Mammary epithelial cell (primary cell): ENCODE measurements around the gene EPB41L4A.

Experiments used
- EZH2 ChIP-seq: IDR thresholded peaks from 2 replicates; pipeline ENCODE4 v1.6.1; 2012; ENCODE audit warnings: low read length, inconsistent platforms, borderline replicate concordance
- TF ChIP-seq, protein P1 (sequence below), 2 donors: IDR thresholded peaks in 1 of 2; conservative IDR thresholded peaks in 1 of 2; 2 replicates each; pipeline ENCODE4 v1.5.1; 2011 to 2012; ENCODE audit warnings: inconsistent platforms in 2 of 2, low read length in 2 of 2, mild to moderate bottlenecking in 2 of 2, control low read depth in 1 of 2, low read depth in 1 of 2; ENCODE audit not compliant: insufficient read depth in 1 of 2; ENCODE audit errors: extremely low read depth in 1 of 2

GRCh38 chr5:112257976-112258375, 161.1 kb downstream of the EPB41L4A start:
- TF ChIP-seq, protein P1, sequence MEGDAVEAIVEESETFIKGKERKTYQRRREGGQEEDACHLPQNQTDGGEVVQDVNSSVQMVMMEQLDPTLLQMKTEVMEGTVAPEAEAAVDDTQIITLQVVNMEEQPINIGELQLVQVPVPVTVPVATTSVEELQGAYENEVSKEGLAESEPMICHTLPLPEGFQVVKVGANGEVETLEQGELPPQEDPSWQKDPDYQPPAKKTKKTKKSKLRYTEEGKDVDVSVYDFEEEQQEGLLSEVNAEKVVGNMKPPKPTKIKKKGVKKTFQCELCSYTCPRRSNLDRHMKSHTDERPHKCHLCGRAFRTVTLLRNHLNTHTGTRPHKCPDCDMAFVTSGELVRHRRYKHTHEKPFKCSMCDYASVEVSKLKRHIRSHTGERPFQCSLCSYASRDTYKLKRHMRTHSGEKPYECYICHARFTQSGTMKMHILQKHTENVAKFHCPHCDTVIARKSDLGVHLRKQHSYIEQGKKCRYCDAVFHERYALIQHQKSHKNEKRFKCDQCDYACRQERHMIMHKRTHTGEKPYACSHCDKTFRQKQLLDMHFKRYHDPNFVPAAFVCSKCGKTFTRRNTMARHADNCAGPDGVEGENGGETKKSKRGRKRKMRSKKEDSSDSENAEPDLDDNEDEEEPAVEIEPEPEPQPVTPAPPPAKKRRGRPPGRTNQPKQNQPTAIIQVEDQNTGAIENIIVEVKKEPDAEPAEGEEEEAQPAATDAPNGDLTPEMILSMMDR (conservative IDR thresholded peaks at IDR 0.05 in 1 of 2, IDR thresholded peaks at IDR 0.05 in 1 of 2; ENCODE audit: extremely low read depth in 1 of 2, insufficient read depth in 1 of 2, low read depth in 1 of 2, low read length in 2 of 2): no peak
- no peak for TF ChIP-seq EZH2
